ENCODE results near the gene ALDH18A1.
"Not testable (repeated sequence)": the region's sequence is repeated elsewhere in the genome, so short reads cannot be mapped to it uniquely, and the experiment has no call there.

Gene ALDH18A1

GRCh38 chr10:95651346-95652060 lies 5.0 kb downstream of the ALDH18A1 start:
- DNase-seq (ENCODE audit: insufficient read length, low spot score) (no peak), FAIRE-seq (no peak)

- FAIRE-seq: no peak
- DNase-seq (ENCODE audit: insufficient read length, low spot score): no peak
These were observed 6.3 kb downstream of the ALDH18A1 start for GRCh38 chr10:95650232-95650631.

- DNase-seq (ENCODE audit: insufficient read length, low spot score): no peak
- FAIRE-seq: no peak
These were observed 8.4 kb downstream of the ALDH18A1 start for GRCh38 chr10:95648138-95648537.

- FAIRE-seq (no peak), DNase-seq (ENCODE audit: insufficient read length, low spot score) (no peak)
These were observed 10.4 kb downstream of the ALDH18A1 start for GRCh38 chr10:95646160-95646559.

- DNase-seq (ENCODE audit: insufficient read length, low spot score) (no peak), FAIRE-seq (no peak)
These were observed 11.6 kb downstream of the ALDH18A1 start for GRCh38 chr10:95644901-95645300.

GRCh38 chr10:95640891-95641315 lies 15.6 kb downstream of the ALDH18A1 start:
- FAIRE-seq: no peak

GRCh38 chr10:95637911-95638310 lies 18.6 kb downstream of the ALDH18A1 start:
- FAIRE-seq: no peak
- DNase-seq (ENCODE audit: insufficient read length, low spot score): no peak

More at GRCh38 chr10:95640891-95641315, 15.6 kb downstream of the ALDH18A1 start:
- DNase-seq (ENCODE audit: insufficient read length, low spot score): no peak

- FAIRE-seq (no peak), DNase-seq (ENCODE audit: insufficient read length, low spot score) (no peak)
These were observed 19.4 kb downstream of the ALDH18A1 start for GRCh38 chr10:95637140-95637539.

- DNase-seq (ENCODE audit: insufficient read length, low spot score) (no peak), FAIRE-seq (no peak)
These were observed 21.2 kb downstream of the ALDH18A1 start for GRCh38 chr10:95635319-95635733.

- FAIRE-seq (no peak), DNase-seq (ENCODE audit: insufficient read length, low spot score) (no peak)
These were observed 27.7 kb downstream of the ALDH18A1 start for GRCh38 chr10:95628786-95629185.

GRCh38 chr10:95626500-95626899 lies 30.0 kb downstream of the ALDH18A1 start:
- FAIRE-seq (no peak), DNase-seq (ENCODE audit: insufficient read length, low spot score) (no peak)

GRCh38 chr10:95620415-95620814 lies 36.1 kb downstream of the ALDH18A1 start:
- DNase-seq (ENCODE audit: insufficient read length, low spot score); FAIRE-seq: not testable (repeated sequence)

GRCh38 chr10:95618101-95618500 lies 38.4 kb downstream of the ALDH18A1 start:
- no peak for FAIRE-seq
- DNase-seq (ENCODE audit: insufficient read length, low spot score): no peak

GRCh38 chr10:95616446-95616845 lies 40.1 kb downstream of the ALDH18A1 start:
- FAIRE-seq (no peak), DNase-seq (ENCODE audit: insufficient read length, low spot score) (no peak)

- FAIRE-seq (no peak), DNase-seq (ENCODE audit: insufficient read length, low spot score) (no peak)
These were observed 43.2 kb downstream of the ALDH18A1 start for GRCh38 chr10:95613330-95613729.

- DNase-seq (ENCODE audit: insufficient read length, low spot score): no peak
- no peak for FAIRE-seq
These were observed 45.8 kb downstream of the ALDH18A1 start for GRCh38 chr10:95610727-95611126.

GRCh38 chr10:95606922-95607321 lies 49.6 kb downstream of the ALDH18A1 start:
- FAIRE-seq (no peak), DNase-seq (ENCODE audit: insufficient read length, low spot score) (no peak)

GRCh38 chr10:95605163-95605562 lies 51.3 kb downstream of the ALDH18A1 start:
- FAIRE-seq: no peak
- no peak for DNase-seq (ENCODE audit: insufficient read length, low spot score)

- DNase-seq (ENCODE audit: insufficient read length, low spot score) (no peak), FAIRE-seq (no peak)
These were observed 51.9 kb downstream of the ALDH18A1 start for GRCh38 chr10:95604630-95605029.

- DNase-seq (ENCODE audit: insufficient read length, low spot score): no peak
These were observed 54.1 kb downstream of the ALDH18A1 start for GRCh38 chr10:95602382-95602781.

GRCh38 chr10:95601116-95601719 lies 55.3 kb downstream of the ALDH18A1 start:
- DNase-seq (ENCODE audit: insufficient read length, low spot score): peak; percentile 82
- no peak for FAIRE-seq

More at GRCh38 chr10:95602382-95602781, 54.1 kb downstream of the ALDH18A1 start:
- no peak for FAIRE-seq

GRCh38 chr10:95600158-95600557 lies 56.4 kb downstream of the ALDH18A1 start:
- FAIRE-seq (no peak), DNase-seq (ENCODE audit: insufficient read length, low spot score) (no peak)
